ENCODE measurements around the gene NRIP1. TPM values are rescaled to one million over a fixed set of nuclear protein-coding genes. Genes with fewer than 3 reads are reported as not detected.

Gene NRIP1
- total and polyA plus RNA-seq, 2 of the 8 experiments (the other 6 are each of a cell fraction or from before 2014, with no cell fraction given) = 1.5 to 9.3 TPM

DNA sequence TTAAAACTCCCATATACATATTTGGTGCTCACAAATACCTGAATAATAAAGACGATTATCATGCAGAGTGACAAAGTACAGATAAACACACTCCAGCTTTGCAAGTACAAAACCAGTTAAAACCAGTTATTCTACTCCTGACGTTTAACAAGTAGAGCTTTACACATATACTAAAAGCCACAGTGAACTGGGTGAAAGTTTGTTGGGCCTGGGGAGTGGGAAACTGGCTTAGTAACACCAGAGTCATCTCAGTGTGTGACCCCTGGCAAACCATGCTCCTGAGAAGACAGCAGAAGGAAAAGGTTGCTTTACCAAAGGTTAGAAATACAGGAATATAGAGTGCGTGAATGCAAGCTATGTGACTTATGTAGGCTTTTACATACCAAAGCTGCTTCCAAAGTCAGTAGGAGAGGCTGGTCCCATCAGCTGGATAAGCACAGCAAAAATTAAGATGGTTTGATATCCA is 148.1 kb downstream of the NRIP1 start:
- peak overlapping the region; percentile 95 for H2BK5ac ChIP-seq (ENCODE audit: low read depth, low read length)
- peak overlapping the region in 2 of 4 experiments; percentile 2 to 27; a peak in 2 of 8 replicates for H3K4me3 ChIP-seq (ENCODE audit: extremely low read depth in 1 of 4, insufficient read depth in 2 of 4, low read depth in 3 of 4, low read length in 4 of 4)
- H3K4me1 ChIP-seq (replicated peaks in 1 of 4; ENCODE audit: control insufficient read depth in 3 of 4, insufficient read depth in 4 of 4, low read length in 3 of 4) = peaks cover 2 to 23% (median 12%) of the 10 kb centered on the region in 4 experiments; a peak in 5 of 7 replicates
- H3K27me3 ChIP-seq (replicated peaks in 1 of 4; ENCODE audit: control insufficient read depth in 3 of 4, extremely low read depth in 1 of 4, insufficient read depth in 3 of 4, low read length in 3 of 4) = no peaks in the 10 kb centered on the region
- H3K79me1 ChIP-seq (ENCODE audit: low read depth, low read length) = no peaks in the 10 kb centered on the region
- no peaks in the 10 kb centered on the region for H3K79me2 ChIP-seq (ENCODE audit: control insufficient read depth in 1 of 2, insufficient read depth in 2 of 2, low read length in 2 of 2)
- H3K9ac ChIP-seq (replicated peaks in 1 of 4; ENCODE audit: extremely low read depth in 1 of 4, low read depth in 3 of 4, low read length in 3 of 4) = peak overlapping the region in 1 of 4 experiments; percentile 36; a peak in 1 of 7 replicates
- H2BK20ac ChIP-seq (ENCODE audit: low read length) = peak overlapping the region; percentile 81; the same call in 1 of the 2 replicates
- no peak overlapping the region for H4K5ac ChIP-seq (ENCODE audit: insufficient read length, low read depth, low read length)
- H3K23me2 ChIP-seq (ENCODE audit: low read depth, low read length) = no peaks in the 10 kb centered on the region
- peak overlapping the region; percentile 85 for H3K27ac ChIP-seq (ENCODE audit: low read depth, low read length)
- TF ChIP-seq TCF12 (IDR thresholded peaks at IDR 0.05; ENCODE audit: low read depth, low read length) (no peak), POU5F1 (IDR thresholded peaks at IDR 0.05; ENCODE audit: low read depth, low read length) (peak; percentile 66), EP300 (IDR thresholded peaks at IDR 0.05; ENCODE audit: borderline replicate concordance in 1 of 2, low read depth in 2 of 2, low read length in 2 of 2) (peak in 1 of 2 experiments; percentile 74; a peak in 1 of 3 replicates), SP1 (IDR thresholded peaks at IDR 0.05; ENCODE audit: low read depth, low read length) (peak; percentile 47; the same call in 1 of the 2 replicates), TEAD4 (IDR thresholded peaks at IDR 0.05; ENCODE audit: low read depth, low read length) (0 out of 2 replicates have a peak, but pooled peaks have one; percentile 31), POLR2A (IDR thresholded peaks at IDR 0.05; ENCODE audit: control extremely low read depth in 1 of 2, low read depth in 2 of 2, low read length in 2 of 2) (peak in 1 of 2 experiments; percentile 35; a peak in 1 of 3 replicates), SIRT6 (IDR thresholded peaks at IDR 0.05; ENCODE audit: low read length) (no peak), RBBP5 (IDR thresholded peaks at IDR 0.05; ENCODE audit: borderline replicate concordance, low read depth, low read length) (peak; percentile 74; the same call in 1 of the 2 replicates), ASH2L (IDR thresholded peaks at IDR 0.05; ENCODE audit: low read length) (peak; percentile 86), TAF1 (IDR thresholded peaks at IDR 0.05; ENCODE audit: low read depth, low read length) (peak; percentile 39; the same call in 1 of the 2 replicates)
- peak overlapping the region; percentile 65; the same call in 1 of the 2 replicates for H3K18ac ChIP-seq (ENCODE audit: extremely low read depth, low read length)
- H4K91ac ChIP-seq (replicated peaks; ENCODE audit: insufficient read length, low read length) = no peak overlapping the region
- WGBS, 2 experiments (ENCODE audit: extremely low coverage in 1 of 2, insufficient coverage in 1 of 2, insufficient read length in 1 of 2, insufficient replicate concordance in 2 of 2, low coverage in 1 of 2, low lambda C conversion rate in 2 of 2, missing lambda C conversion rate in 1 of 2) = 22% methylated on average over 3 of the region's 3 CpGs; no CpG with 5 or more reads in 1 of the 2 experiments
- POLR2A ChIA-PET (ENCODE audit: partially characterized antibody) = interaction anchor here (0.9 to 2.0 kb wide), 2 partner anchors 10 to 148 kb away, joined by 3 to 5 read pairs; partner anchors contain the start of gene NRIP1
- H3K36me3 ChIP-seq (ENCODE audit: control insufficient read depth in 2 of 4, insufficient read depth in 4 of 4, low read length in 3 of 4) = no peaks in the 10 kb centered on the region
- H3K56ac ChIP-seq (replicated peaks; ENCODE audit: insufficient read length, low read depth, low read length) = no peak overlapping the region
- peak overlapping the region; percentile 53 to 57 for H3K4me2 ChIP-seq (ENCODE audit: insufficient read depth in 1 of 2, low read depth in 2 of 2, low read length in 2 of 2)
- no peak overlapping the region for H2BK15ac ChIP-seq (ENCODE audit: low read length)
- no peak overlapping the region for H4K8ac ChIP-seq (ENCODE audit: extremely low read depth, insufficient read depth, low read length)
- no peak overlapping the region for H3K4ac ChIP-seq (replicated peaks; ENCODE audit: insufficient read length, low read depth, low read length)
- DNase-seq (ENCODE audit: low read depth in 1 of 2, low spot score in 2 of 2) (no peak), FAIRE-seq (peak; percentile 75)
- peak overlapping the region; percentile 57 for H2BK120ac ChIP-seq (replicated peaks; ENCODE audit: low read depth, low read length)
- H2AFZ ChIP-seq (ENCODE audit: low read length) = 0 out of 2 replicates have a peak overlapping the region, but pooled peaks have one; percentile 63
- peak overlapping the region; percentile 99 for H2BK12ac ChIP-seq (ENCODE audit: low read depth, low read length)
- CTCF ChIA-PET (ENCODE audit: partially characterized antibody) = interaction anchor here (0.6 to 1.1 kb wide), 4 partner anchors 33 to 568 kb away, joined by 3 read pairs; no protein-coding TSS in a partner anchor
- no peaks in the 10 kb centered on the region for H3K9me3 ChIP-seq (ENCODE audit: insufficient read depth in 2 of 2, low read depth in 1 of 2, low read length in 1 of 2)
- H3K14ac ChIP-seq (ENCODE audit: insufficient read length) = no peak overlapping the region
- no peak overlapping the region for H3K23ac ChIP-seq (ENCODE audit: insufficient read length)
- H4K20me1 ChIP-seq (replicated peaks in 1 of 2; ENCODE audit: control insufficient read depth in 1 of 2, insufficient read depth in 2 of 2, low read length in 2 of 2) = no peaks in the 10 kb centered on the region
- H2AK5ac ChIP-seq (ENCODE audit: low read depth, low read length) = peak overlapping the region; percentile 85; the same call in 1 of the 2 replicates
